Neural cell (in vitro differentiated cells): Measurements from ENCODE around the gene RNF215. TPM values are rescaled to one million over a fixed set of nuclear protein-coding genes. Genes with fewer than 3 reads are reported as not detected.
A peak's percentile ranks its signal among the peaks of the same experiment; 100 is the strongest.

Experiments used
- H2AFZ ChIP-seq: fragments of 200-600, 300-800 bp; sonication (generic), shearing (Covaris generic); 2 replicates; pipeline ENCODE4 v1.6.0; 2014; ENCODE audit warnings: low read depth, mild to moderate bottlenecking, antibody characterized with exemption, low read length, moderate library complexity
- H3F3A ChIP-seq: fragments of 200-600 bp; shearing (Covaris generic); 2 replicates; pipeline ENCODE4 v1.6.1; 2016; ENCODE audit warnings: mild to moderate bottlenecking, moderate library complexity, mixed read lengths, antibody characterized with exemption, low read length; ENCODE audit not compliant: insufficient read depth, poor library complexity, severe bottlenecking
- H3K27ac ChIP-seq: fragments of 200-600, 300-800 bp; sonication (generic), shearing (Covaris generic); 2 replicates; pipeline ENCODE4 v1.5.1; 2014; ENCODE audit warnings: mild to moderate bottlenecking, low read length, moderate library complexity
- H3K27me3 ChIP-seq: fragments of 300-800, 200-600 bp; sonication (generic), shearing (Covaris generic); 2 replicates; pipeline ENCODE4 v1.6.0; 2014; ENCODE audit warnings: mild to moderate bottlenecking, low read depth, low read length, moderate library complexity; ENCODE audit not compliant: insufficient read depth
- H3K36me3 ChIP-seq: fragments of 300-800, 200-600 bp; sonication (generic), shearing (Covaris generic); 2 replicates; pipeline ENCODE4 v1.5.1; 2014; ENCODE audit warnings: mild to moderate bottlenecking, antibody characterized with exemption, low read length, moderate library complexity; ENCODE audit not compliant: insufficient read depth
- H3K4me2 ChIP-seq: fragments of 300-800, 200-600 bp; sonication (generic), shearing (Covaris generic); 2 replicates; pipeline ENCODE4 v1.6.0; 2014; ENCODE audit warnings: mild to moderate bottlenecking, low read length
- H3K4me3 ChIP-seq: fragments of 300-800, 200-600 bp; sonication (generic), shearing (Covaris generic); 2 replicates; pipeline ENCODE4 v1.5.1; 2014; ENCODE audit warnings: mild to moderate bottlenecking, low read length, moderate library complexity
- H3K79me2 ChIP-seq: fragments of 200-600 bp; shearing (Covaris generic); replicated peaks from 2 replicates; pipeline ENCODE4 v1.6.0; 2014; ENCODE audit warnings: mild to moderate bottlenecking, low read length, moderate library complexity; ENCODE audit not compliant: insufficient read depth
- H3K9ac ChIP-seq: fragments of 300-800, 200-600 bp; sonication (generic), shearing (Covaris generic); 2 replicates; pipeline ENCODE4 v1.6.1; 2016; ENCODE audit warnings: mild to moderate bottlenecking, low read length, mixed read lengths
- H3K9me2 ChIP-seq: fragments of 200-600 bp; shearing (Covaris generic); 2 replicates; pipeline ENCODE4 v1.6.1; 2016; ENCODE audit warnings: mild to moderate bottlenecking, low read length, mixed read lengths; ENCODE audit not compliant: insufficient read depth
- H3K9me3 ChIP-seq: fragments of 200-600, 300-800 bp; sonication (generic), shearing (Covaris generic); 2 replicates; pipeline ENCODE4 v1.6.1; 2016; ENCODE audit warnings: mild to moderate bottlenecking, mixed run types, low read length, moderate library complexity, mixed read lengths
- H4K20me1 ChIP-seq: fragments of 200-600 bp; shearing (Covaris generic); 2 replicates; pipeline ENCODE4 v1.6.1; 2016; ENCODE audit warnings: mild to moderate bottlenecking, mixed run types; ENCODE audit not compliant: insufficient read depth
- CTCF ChIP-seq: fragments of 450-650 bp; IDR thresholded peaks from 2 replicates; pipeline ENCODE4 v1.5.1; 2014; ENCODE audit warnings: antibody characterized with exemption, mild to moderate bottlenecking, moderate library complexity; ENCODE audit not compliant: poor library complexity, severe bottlenecking
- EP300 ChIP-seq: fragments of 450-650 bp; conservative IDR thresholded peaks from 2 replicates; pipeline ENCODE4 v1.6.1; 2014; ENCODE audit warnings: antibody characterized with exemption, mild to moderate bottlenecking, moderate library complexity; ENCODE audit not compliant: poor library complexity, severe bottlenecking
- EZH2 ChIP-seq: fragments of 200-600, 300-800 bp; shearing (Covaris generic), sonication (generic); IDR thresholded peaks from 2 replicates; pipeline ENCODE4 v1.6.1; 2014; ENCODE audit warnings: antibody characterized with exemption, low read length, borderline replicate concordance, mild to moderate bottlenecking; ENCODE audit not compliant: insufficient read depth, poor library complexity, severe bottlenecking
- MXI1 ChIP-seq: fragments of 450-650 bp; conservative IDR thresholded peaks from 2 replicates; pipeline ENCODE4 v1.6.1; 2014; ENCODE audit warnings: antibody characterized with exemption, mild to moderate bottlenecking; ENCODE audit not compliant: poor library complexity, severe bottlenecking
- POLR2AphosphoS5 ChIP-seq: IDR thresholded peaks from 2 replicates; pipeline ENCODE4 v1.6.1; 2012
- RAD21 ChIP-seq: fragments of 450-650 bp; conservative IDR thresholded peaks from 2 replicates; pipeline ENCODE4 v1.6.1; 2014; ENCODE audit warnings: antibody characterized with exemption, mild to moderate bottlenecking, moderate library complexity
- SMC3 ChIP-seq: fragments of 450-650 bp; conservative IDR thresholded peaks from 2 replicates; pipeline ENCODE4 v1.6.1; 2014; ENCODE audit warnings: antibody characterized with exemption, mild to moderate bottlenecking, moderate library complexity; ENCODE audit not compliant: poor library complexity
- TAF1 ChIP-seq: IDR thresholded peaks from 2 replicates; pipeline ENCODE4 v1.6.1; 2012; ENCODE audit warnings: low read depth
- polyA plus RNA-seq: library from polyadenylated mRNA; depleted of rRNA; stranded (reverse); fragments of >200 nt; gene quantifications from 2 replicates; pipeline ENCODE4 v1.2.3, GENCODE V29; 2014
- TF ChIP-seq, protein P1 (sequence below): IDR thresholded peaks from 2 replicates; pipeline ENCODE4 v1.6.1; 2012; ENCODE audit warnings: borderline replicate concordance

RNF215 gene
- polyA plus RNA-seq, 1 donor from 2014 or later: 28.3 TPM

- TF ChIP-seq, protein P1, sequence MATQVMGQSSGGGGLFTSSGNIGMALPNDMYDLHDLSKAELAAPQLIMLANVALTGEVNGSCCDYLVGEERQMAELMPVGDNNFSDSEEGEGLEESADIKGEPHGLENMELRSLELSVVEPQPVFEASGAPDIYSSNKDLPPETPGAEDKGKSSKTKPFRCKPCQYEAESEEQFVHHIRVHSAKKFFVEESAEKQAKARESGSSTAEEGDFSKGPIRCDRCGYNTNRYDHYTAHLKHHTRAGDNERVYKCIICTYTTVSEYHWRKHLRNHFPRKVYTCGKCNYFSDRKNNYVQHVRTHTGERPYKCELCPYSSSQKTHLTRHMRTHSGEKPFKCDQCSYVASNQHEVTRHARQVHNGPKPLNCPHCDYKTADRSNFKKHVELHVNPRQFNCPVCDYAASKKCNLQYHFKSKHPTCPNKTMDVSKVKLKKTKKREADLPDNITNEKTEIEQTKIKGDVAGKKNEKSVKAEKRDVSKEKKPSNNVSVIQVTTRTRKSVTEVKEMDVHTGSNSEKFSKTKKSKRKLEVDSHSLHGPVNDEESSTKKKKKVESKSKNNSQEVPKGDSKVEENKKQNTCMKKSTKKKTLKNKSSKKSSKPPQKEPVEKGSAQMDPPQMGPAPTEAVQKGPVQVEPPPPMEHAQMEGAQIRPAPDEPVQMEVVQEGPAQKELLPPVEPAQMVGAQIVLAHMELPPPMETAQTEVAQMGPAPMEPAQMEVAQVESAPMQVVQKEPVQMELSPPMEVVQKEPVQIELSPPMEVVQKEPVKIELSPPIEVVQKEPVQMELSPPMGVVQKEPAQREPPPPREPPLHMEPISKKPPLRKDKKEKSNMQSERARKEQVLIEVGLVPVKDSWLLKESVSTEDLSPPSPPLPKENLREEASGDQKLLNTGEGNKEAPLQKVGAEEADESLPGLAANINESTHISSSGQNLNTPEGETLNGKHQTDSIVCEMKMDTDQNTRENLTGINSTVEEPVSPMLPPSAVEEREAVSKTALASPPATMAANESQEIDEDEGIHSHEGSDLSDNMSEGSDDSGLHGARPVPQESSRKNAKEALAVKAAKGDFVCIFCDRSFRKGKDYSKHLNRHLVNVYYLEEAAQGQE: no peak
- no peak for TF ChIP-seq CTCF
- TF ChIP-seq RAD21: no peak
- no peak for TF ChIP-seq MXI1
- no peak for TF ChIP-seq EZH2
- TF ChIP-seq POLR2AphosphoS5: no peak
- TF ChIP-seq SMC3: no peak
- TF ChIP-seq EP300: no peak
- no peak for TF ChIP-seq TAF1
- H3K4me3 ChIP-seq: peak overlapping the region; percentile 89
- no peak overlapping the region for H3K27ac ChIP-seq
- H3K79me2 ChIP-seq: peaks cover 39% of the 10 kb centered on the region
- H3K36me3 ChIP-seq: peaks cover 3% of the 10 kb centered on the region
- no peaks in the 10 kb centered on the region for H3F3A ChIP-seq
- H2AFZ ChIP-seq: no peak overlapping the region
- H3K9me3 ChIP-seq: no peaks in the 10 kb centered on the region
- no peaks in the 10 kb centered on the region for H3K27me3 ChIP-seq
- no peaks in the 10 kb centered on the region for H3K9me2 ChIP-seq
- peaks cover 8% of the 10 kb centered on the region for H4K20me1 ChIP-seq
- H3K4me2 ChIP-seq: no peak overlapping the region
- H3K9ac ChIP-seq: no peak overlapping the region
Observed at GRCh38 chr22:30354644-30355043, 32.6 kb downstream of the RNF215 start.

DNA sequence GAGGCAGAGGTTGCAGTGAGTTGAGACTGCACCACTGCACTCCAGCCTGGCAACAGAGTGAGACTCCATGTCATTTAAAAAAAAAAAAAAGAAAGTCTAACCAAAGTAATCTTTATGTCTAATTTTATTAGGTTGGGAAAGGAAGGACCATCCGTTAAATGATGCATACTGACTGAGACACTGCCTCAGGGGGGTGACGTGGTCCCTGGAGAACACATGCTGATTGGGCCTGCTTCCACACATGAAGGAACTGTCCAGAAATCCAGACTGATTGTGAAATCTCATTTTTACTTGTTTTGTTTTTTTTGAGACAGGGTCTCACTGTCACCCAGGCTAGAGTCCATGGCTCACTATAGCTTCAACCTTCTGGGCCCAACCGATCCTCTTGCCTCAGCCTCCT is 36.0 kb downstream of the RNF215 start:
- Histone ChIP-seq H3K4me3 (no peak overlapping the region), H3K27me3 (no peaks in the 10 kb centered on the region), H4K20me1 (peaks cover 8% of the 10 kb centered on the region), H3K27ac (no peak overlapping the region), H2AFZ (no peak overlapping the region), H3K9me2 (no peaks in the 10 kb centered on the region), H3K79me2 (peaks cover 48% of the 10 kb centered on the region), H3K36me3 (peaks cover 3% of the 10 kb centered on the region), H3K9ac (no peak overlapping the region), H3K9me3 (no peaks in the 10 kb centered on the region), H3F3A (no peaks in the 10 kb centered on the region), H3K4me2 (no peak overlapping the region)
- no peak for TF ChIP-seq SMC3
- TF ChIP-seq MXI1: no peak
- no peak for TF ChIP-seq POLR2AphosphoS5
- TF ChIP-seq CTCF: no peak
- no peak for TF ChIP-seq EP300
- no peak for TF ChIP-seq TAF1
- TF ChIP-seq RAD21: no peak
- TF ChIP-seq, protein P1: no peak
- no peak for TF ChIP-seq EZH2
